Measurements from ENCODE around the gene BST2.
"Not testable (repeated sequence)": the region's sequence is repeated elsewhere in the genome, so short reads cannot be mapped to it uniquely, and the experiment has no call there.

BST2 gene

DNA sequence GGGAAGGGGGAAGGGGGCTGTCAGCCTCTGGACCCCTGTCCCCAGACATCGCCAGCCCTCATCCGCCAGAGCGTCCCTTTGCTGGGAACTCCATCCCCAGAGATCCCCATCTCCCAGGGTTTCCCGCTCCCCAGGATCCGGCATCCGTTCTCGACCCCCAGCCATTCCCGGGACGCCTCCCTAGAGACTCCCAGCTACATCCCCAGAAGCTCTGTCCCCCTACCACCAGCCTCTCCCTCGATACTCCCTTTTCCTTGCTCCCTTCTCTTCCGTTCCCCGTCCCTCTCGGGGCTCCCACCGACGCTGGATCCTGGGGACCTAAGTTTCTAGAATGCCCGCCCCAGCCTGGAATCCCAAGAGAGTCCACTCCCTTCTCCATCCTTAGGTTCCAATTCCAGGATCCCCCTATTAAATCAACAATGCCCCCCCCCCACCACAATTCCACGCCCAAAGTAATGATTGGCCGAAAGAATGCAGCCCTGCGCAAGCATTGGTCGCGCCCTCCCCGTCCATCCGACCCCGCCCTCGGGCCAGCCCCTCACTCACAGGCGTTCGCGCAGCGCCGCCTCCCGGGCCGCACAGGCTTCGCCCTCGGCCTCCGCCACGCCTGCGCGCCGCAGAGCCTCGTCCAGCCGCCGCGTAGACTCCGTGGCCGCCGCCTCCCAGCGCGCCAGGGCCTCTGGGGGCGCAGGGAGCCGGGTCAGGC is 14.6 kb downstream of the BST2 start:
- in situ Hi-C loops (cut with HindIII; ENCODE audit: low sequenced_read_pairs) = no loop called here

DNA sequence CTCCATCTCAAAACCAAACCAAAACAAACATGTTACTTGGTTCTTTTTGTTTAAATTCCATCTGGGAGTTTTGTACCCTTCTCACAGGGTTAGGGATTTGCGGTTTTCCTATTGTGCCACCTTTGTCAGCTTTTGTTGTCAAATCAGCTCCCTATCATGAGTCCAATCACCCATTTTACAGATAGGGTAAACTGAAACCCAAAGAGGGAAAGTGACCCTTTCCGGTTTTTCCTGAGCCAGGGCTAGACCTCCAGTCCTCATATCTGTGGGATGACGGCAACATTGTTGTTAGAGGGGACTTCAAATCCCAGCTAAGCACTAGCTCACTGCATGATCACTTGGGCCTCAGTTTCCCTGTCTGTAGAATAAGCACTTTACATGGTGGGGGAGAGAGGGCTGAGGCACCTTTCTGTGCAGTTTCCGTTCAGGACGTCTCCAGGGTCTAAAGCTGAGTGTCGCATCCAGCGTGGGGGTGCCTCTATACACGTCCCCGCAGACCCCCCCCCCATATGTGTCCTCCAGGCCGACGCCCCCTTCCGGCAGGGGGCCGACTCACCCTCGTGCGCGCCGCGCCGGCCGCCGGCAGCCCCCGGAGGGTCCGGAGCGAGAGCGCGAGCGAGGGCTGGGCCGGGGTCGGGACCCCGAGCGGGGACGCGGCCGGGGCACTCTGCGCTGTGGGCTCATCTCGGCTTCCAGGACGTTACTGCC is 15.3 kb downstream of the BST2 start:
- in situ Hi-C loops (cut with HindIII; ENCODE audit: low sequenced_read_pairs) = no loop called here

- in situ Hi-C loops (cut with HindIII; ENCODE audit: low sequenced_read_pairs) = no loop called here
These were observed 16.1 kb downstream of the BST2 start for GRCh38 chr19:17389288-17389687.

DNA sequence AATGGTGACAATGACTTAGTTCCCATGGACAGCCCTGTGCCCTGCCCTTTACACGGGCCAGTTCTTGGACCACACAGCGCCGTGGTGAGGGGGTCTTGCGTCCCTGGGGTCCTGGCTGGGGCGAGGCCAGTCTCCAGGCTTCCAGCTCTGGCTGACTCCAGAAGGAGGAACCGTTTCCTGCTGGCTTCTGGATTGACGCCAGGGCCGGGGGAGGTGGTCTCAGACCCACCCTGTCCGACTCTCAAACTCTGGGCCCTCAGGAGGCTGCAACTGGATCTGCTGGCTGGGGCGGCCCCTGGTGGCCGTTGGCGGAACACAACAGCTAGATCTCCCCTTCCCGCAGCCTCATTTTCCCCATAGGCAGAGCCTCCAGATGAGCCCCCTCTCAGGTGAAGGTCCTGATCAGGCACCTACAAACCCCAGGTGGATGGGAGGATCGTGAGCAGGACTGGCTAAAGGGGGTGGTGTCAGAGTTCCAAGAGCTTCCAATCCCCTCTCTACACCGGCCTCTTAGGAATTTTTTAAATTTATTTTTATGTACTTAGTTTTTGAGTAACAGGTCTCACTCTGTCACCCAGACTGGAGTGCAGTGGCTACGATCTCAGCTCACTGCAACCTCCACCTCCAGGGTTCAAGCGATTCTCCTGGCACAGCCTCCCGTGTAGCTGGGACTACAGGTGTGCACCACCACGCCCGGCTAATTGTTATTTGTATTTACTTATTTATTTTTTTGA is 19.4 kb downstream of the BST2 start:
- in situ Hi-C loops (cut with HindIII; ENCODE audit: low sequenced_read_pairs) = no loop called here

- in situ Hi-C loops (cut with HindIII; ENCODE audit: low sequenced_read_pairs) = no loop called here
These were observed 24.8 kb downstream of the BST2 start for GRCh38 chr19:17380426-17381138.

- in situ Hi-C loops (cut with HindIII; ENCODE audit: low sequenced_read_pairs) = no loop called here
These were observed 26.2 kb downstream of the BST2 start for GRCh38 chr19:17379221-17379631.

- in situ Hi-C loops (cut with HindIII; ENCODE audit: low sequenced_read_pairs) = no loop called here
These were observed 27.2 kb downstream of the BST2 start for GRCh38 chr19:17378271-17378670.

DNA sequence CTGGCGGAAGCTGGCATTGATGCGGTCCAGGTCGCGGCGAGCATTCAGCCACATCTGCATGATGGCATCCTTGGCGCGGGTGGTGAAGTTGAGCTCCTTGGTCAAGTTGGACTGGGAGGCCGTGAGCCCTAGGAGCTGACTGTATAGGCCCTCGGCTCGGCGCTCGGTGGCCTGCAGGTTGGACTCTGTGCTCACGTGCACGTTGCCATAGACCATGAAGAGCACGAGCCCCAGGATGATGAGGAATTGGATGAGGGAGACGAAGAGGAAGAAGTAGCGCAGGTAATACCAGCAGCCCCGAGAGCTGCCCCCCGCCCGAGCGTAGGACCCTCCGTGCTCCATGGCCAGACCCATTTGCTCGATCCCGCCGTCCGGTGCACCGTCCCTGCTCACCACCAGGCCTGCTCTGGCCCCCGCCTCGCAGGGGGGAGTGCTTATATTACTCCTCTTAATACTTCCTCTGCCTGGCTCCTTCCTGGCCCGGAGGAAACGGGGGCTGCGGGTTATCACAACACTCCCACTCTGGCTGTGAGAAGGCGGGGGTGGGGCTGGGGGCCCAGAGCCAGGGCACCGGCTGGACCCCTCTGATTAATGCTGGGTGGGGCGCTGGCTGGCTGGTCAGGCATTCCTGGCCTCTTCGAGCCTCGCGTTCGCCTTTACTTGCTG is 28.4 kb downstream of the BST2 start, which contains the start of gene PLVAP:
Gene PLVAP, minus strand, starts transcription at position 408 of the 666 bp plus-strand sequence. Its CDS starts 54 bp downstream, at position 354.
- in situ Hi-C loops (cut with HindIII; ENCODE audit: low sequenced_read_pairs) = no loop called here

DNA sequence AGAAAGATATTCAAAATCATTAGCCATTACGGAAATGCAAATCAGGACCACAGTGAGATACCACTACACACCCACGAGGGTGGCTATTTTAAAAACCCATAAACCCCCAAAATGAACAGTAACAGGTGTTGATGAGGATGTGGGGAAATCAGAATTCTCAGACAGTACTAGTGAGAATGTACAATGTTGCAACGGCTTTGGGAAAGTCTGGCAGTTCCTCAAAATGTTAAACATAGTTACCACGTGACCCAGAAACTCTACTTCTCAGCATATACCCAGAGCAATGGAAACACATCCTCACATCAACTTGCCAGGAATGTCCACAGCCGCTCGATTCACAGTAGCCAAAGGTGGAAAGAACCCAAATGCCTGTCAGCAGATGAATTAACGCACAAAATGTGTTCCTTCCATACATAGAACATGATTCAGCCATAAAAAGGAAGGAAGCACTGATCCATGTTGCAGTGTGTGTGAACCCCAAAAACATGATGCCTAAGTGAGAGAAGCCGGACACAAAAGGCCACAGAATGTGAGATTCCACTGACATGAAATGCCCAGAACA is 35.3 kb downstream of the BST2 start:
- in situ Hi-C loops (cut with HindIII; ENCODE audit: low sequenced_read_pairs) = no loop called here

DNA sequence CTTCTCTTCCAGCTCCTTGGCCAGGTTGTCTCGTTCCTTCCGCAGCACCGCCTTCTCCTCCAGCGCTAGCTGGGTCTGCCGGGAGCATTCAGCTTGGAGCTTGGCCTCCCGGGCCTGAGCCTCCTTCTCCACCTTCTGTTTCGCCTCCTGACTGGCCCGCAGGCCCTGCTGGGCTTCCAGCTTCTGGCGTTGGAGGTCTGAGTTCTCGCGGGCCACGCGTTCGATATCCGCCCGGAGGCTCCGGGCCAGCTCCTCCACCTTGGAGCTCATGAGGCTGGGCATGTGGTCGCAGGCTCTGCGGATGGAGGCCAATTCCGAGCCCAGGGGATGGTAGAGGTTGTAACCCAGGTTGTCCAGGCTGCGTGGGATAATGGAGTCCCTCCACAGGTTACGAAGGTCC is 40.1 kb downstream of the BST2 start:
- in situ Hi-C loops (cut with HindIII; ENCODE audit: low sequenced_read_pairs) = no loop called here

- in situ Hi-C loops (cut with HindIII; ENCODE audit: low sequenced_read_pairs) = not testable (repeated sequence)
These were observed 41.4 kb downstream of the BST2 start for GRCh38 chr19:17363852-17364605.

DNA sequence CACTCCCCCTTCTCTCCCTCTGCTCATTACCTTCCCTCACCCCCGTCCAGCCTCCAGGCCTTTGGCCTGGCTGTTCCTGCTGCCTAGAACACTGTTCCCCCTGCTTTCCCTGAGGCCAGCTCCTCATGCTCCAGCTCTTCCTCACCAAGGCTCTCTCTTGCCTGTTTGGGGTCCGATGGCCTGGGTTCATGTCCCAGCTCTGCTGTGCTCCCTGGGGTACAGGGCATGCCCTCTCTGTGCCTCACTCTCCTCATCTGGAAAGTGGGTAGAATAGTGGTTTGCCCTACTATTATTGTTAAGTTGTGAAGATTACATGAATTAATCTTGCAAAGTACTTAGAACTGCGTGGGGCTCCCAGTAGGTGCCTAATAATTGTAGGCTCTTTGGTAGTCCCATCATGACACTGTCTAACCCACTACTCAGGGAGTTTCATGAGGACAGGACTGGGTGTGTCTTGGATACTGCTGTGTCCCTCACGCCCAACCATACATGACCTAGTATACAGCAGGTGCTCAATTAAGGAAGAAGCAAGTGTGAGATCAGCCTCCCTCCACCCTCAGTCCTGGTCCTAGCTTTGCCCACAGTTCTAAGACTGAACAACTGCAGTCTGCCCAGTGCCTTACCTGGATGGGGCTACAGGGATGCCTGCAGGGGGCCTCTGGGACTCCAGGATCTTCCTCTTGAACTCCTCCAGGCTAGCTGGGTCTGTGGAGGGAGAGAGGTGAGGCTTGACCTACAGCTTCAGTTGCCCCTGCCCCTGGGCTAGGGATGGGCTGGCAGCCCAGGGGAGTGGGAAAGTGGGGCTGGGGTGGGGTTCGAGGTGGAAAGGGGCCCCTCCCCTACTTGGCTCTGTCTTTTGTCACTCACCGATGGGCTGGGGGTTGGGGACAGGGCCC is 45.3 kb downstream of the BST2 start:
- in situ Hi-C loops (cut with HindIII; ENCODE audit: low sequenced_read_pairs) = no loop called here

DNA sequence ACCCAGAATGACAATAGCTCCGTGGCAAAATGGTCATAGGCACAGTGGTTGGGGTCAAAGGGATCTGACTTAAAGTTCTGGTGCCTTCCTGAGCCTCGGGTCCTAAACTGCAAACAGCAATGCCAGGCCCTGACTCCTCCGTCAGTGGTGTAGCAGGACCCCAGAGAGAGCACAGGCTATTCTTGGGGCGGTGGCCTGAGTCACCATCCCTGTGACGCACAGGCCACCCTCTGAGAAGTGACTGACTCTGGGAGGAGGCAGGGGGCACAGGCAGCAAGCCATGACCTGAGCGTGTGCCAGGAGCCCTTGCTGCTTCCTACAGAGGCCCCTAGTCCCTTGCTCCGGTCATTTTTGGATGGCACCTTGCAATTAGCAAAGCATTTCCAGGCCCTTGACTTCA is 47.0 kb downstream of the BST2 start:
- in situ Hi-C loops (cut with HindIII; ENCODE audit: low sequenced_read_pairs) = no loop called here

DNA sequence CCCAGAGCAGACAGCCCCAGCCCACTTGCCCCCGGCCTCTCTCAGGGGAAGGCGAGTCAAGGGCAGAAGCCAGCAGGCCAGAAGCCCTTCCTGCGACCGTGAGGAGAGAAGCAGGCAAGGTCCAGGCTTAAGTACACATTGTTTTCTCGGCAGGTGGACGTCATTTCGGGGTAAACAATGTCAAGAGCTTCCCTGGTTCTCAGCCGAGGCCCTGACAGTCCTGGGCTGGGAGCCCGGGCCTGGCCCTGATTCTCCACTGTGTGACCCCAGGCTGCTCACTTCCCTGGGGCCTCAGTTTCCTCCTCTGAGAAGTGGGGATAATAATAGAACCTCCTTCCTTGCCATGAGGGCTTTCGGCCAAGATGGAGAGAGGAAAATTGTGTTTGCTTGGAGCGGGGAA is 47.7 kb downstream of the BST2 start:
- in situ Hi-C loops (cut with HindIII; ENCODE audit: low sequenced_read_pairs) = no loop called here

DNA sequence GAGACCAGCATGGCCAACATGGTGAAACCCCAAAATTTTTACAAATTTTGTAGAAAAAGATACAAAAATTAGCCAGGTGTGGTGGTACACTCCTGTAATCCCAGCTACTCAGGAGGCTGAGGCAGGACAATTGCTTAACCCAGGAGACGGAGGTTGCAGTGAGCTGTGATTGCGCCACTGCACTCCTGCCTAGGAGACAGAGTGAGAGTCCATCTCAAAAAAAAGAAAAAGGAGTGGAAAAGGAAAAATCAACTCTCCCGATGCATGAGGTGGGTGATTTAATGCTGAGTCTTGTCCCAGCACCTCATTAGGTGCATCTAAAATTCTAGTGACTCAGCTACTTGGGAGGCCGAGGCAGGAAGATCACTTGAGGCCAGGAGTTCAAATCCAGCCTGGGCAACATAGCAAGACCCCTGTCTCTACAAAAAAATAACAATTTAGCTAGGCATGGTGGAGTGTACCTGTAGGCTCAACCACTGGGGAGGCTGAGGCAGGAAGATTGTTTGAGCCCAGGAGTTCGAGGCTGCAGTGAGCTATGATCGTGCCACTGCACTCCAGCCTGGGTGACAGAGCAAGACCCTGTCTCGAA is 48.3 kb downstream of the BST2 start:
- in situ Hi-C loops (cut with HindIII; ENCODE audit: low sequenced_read_pairs) = no loop called here

DNA sequence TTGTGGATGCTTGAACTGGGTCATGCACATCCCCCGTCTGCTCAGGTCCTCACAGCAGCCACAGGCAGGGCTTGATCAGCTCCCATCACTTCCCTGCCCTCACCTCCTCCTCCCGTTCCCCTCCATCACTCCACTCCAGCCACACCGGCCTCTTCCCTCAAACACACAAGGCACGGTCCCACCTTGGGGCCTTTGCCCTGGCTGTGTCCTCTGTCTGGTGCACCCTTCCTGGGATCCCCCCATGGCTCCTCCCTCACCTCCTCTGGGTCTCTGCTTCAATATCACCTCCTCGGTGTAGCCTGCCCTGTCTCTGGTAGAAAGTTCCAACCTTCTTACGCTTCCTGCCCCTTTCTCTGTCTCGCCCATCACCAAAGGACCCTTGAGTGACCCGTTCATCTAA is 52.0 kb downstream of the BST2 start:
- in situ Hi-C loops (cut with HindIII; ENCODE audit: low sequenced_read_pairs) = no loop called here

All from DLD1 (cell line).